Hepatocyte (in vitro differentiated cells): ENCODE results near the gene IL1RAPL2. TPM values are rescaled to one million over a fixed set of nuclear protein-coding genes. Genes with fewer than 3 reads are reported as not detected.
"Not testable (repeated sequence)": the region's sequence is repeated elsewhere in the genome, so short reads cannot be mapped to it uniquely, and the experiment has no call there.

Experiments used
- DNase-seq: peaks from one replicate; pipeline ENCODE4 v3.0.0-alpha.2; 2016; ENCODE audit warnings: low spot score
- H2AFZ ChIP-seq: fragments of 200-600 bp; sonication (generic); 2 replicates; pipeline ENCODE4 v1.6.0; 2016; ENCODE audit warnings: antibody characterized with exemption, mild to moderate bottlenecking
- H3K27ac ChIP-seq: fragments of 200-600 bp; sonication (generic); 2 replicates; pipeline ENCODE4 v1.5.1; 2016; ENCODE audit warnings: mild to moderate bottlenecking
- H3K27me3 ChIP-seq: fragments of 200-600 bp; sonication (generic); 2 replicates; pipeline ENCODE4 v1.6.1; 2016
- H3K36me3 ChIP-seq: fragments of 200-600 bp; sonication (generic); replicated peaks from 2 replicates; pipeline ENCODE4 v1.5.1; 2016; ENCODE audit warnings: low read depth; ENCODE audit not compliant: insufficient read depth
- H3K4me1 ChIP-seq: fragments of 200-600 bp; sonication (generic); 2 replicates; pipeline ENCODE4 v1.5.1; 2016; ENCODE audit warnings: mild to moderate bottlenecking, moderate library complexity; ENCODE audit not compliant: insufficient read depth
- H3K4me2 ChIP-seq: fragments of 200-600 bp; sonication (generic); 2 replicates; pipeline ENCODE4 v1.6.0; 2016
- H3K4me3 ChIP-seq: fragments of 200-600 bp; sonication (generic); 2 replicates; pipeline ENCODE4 v1.5.1; 2016; ENCODE audit warnings: mild to moderate bottlenecking
- H3K79me2 ChIP-seq: fragments of 200-600 bp; sonication (generic); 2 replicates; pipeline ENCODE4 v1.6.0; 2017; ENCODE audit warnings: mild to moderate bottlenecking
- H3K9me2 ChIP-seq: fragments of 200-600 bp; sonication (generic); replicated peaks from 2 replicates; pipeline ENCODE4 v1.6.0; 2017; ENCODE audit warnings: mild to moderate bottlenecking; ENCODE audit not compliant: insufficient read depth
- H3K9me3 ChIP-seq: fragments of 200-600 bp; sonication (generic); 2 replicates; pipeline ENCODE4 v1.5.1; 2016; ENCODE audit warnings: low read depth, mild to moderate bottlenecking
- H4K20me1 ChIP-seq: fragments of 200-600 bp; sonication (generic); 2 replicates; pipeline ENCODE4 v1.6.0; 2016; ENCODE audit warnings: mild to moderate bottlenecking; ENCODE audit not compliant: insufficient read depth, poor library complexity, severe bottlenecking
- EZH2 ChIP-seq: fragments of 200-600 bp; sonication (generic); IDR thresholded peaks from 2 replicates; pipeline ENCODE4 v1.6.1; 2016; ENCODE audit warnings: antibody characterized with exemption, mild to moderate bottlenecking, borderline replicate concordance
- EZH2phosphoT487 ChIP-seq: fragments of 200-600 bp; sonication (generic); IDR thresholded peaks from one replicate; pipeline ENCODE4 v1.6.1; 2018; ENCODE audit warnings: antibody characterized with exemption, mild to moderate bottlenecking, low read depth, moderate library complexity; ENCODE audit not compliant: unreplicated experiment, severe bottlenecking
- WGBS: methylation state at CpG from one replicate; pipeline ENCODE4 v1.1.6; 2016; ENCODE audit warnings: low lambda C conversion rate; ENCODE audit errors: missing lambda C conversion rate; 5-methylcytosine and 5-hydroxymethylcytosine counted together
- polyA plus RNA-seq: library from polyadenylated mRNA; unstranded; fragments of >200 nt; fragmentation: Nextera tagmentation; extraction: Ambion mirVana; gene quantifications from 2 replicates; pipeline ENCODE4 v1.2.1, GENCODE V29; 2016
- total RNA-seq: library from RNA; depleted of rRNA; stranded (reverse); fragments of >200 nt; gene quantifications from 2 replicates; pipeline ENCODE4 v1.2.3, GENCODE V29; 2014
- TF ChIP-seq, protein P1 (sequence below): fragments of 200-600 bp; sonication (generic); IDR thresholded peaks from 2 replicates; pipeline ENCODE4 v1.5.1; 2016; ENCODE audit warnings: antibody characterized with exemption, mild to moderate bottlenecking; ENCODE audit not compliant: poor library complexity

Gene IL1RAPL2
- total and polyA plus RNA-seq, 2 experiments from 2014 or later = 0.40 TPM; not detected in 1

GRCh38 chrX:104864296-104864695 lies 298.3 kb downstream of the IL1RAPL2 start:
- Histone ChIP-seq H3K27me3 (no peaks in the 10 kb centered on the region), H3K36me3 (no peaks in the 10 kb centered on the region), H3K9me3 (no peaks in the 10 kb centered on the region), H3K9me2 (no peaks in the 10 kb centered on the region), H3K27ac (no peak overlapping the region), H3K4me2 (no peak overlapping the region), H4K20me1 (no peaks in the 10 kb centered on the region), H2AFZ (no peak overlapping the region), H3K4me1 (no peaks in the 10 kb centered on the region), H3K79me2 (no peaks in the 10 kb centered on the region), H3K4me3 (no peak overlapping the region)
- no peak for TF ChIP-seq EZH2
- TF ChIP-seq, protein P1, sequence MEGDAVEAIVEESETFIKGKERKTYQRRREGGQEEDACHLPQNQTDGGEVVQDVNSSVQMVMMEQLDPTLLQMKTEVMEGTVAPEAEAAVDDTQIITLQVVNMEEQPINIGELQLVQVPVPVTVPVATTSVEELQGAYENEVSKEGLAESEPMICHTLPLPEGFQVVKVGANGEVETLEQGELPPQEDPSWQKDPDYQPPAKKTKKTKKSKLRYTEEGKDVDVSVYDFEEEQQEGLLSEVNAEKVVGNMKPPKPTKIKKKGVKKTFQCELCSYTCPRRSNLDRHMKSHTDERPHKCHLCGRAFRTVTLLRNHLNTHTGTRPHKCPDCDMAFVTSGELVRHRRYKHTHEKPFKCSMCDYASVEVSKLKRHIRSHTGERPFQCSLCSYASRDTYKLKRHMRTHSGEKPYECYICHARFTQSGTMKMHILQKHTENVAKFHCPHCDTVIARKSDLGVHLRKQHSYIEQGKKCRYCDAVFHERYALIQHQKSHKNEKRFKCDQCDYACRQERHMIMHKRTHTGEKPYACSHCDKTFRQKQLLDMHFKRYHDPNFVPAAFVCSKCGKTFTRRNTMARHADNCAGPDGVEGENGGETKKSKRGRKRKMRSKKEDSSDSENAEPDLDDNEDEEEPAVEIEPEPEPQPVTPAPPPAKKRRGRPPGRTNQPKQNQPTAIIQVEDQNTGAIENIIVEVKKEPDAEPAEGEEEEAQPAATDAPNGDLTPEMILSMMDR = no peak
- no peak for TF ChIP-seq EZH2phosphoT487
- 65% methylated on average over 4 of the region's 4 CpGs for WGBS
- no peak for DNase-seq

GRCh38 chrX:104877504-104877903 lies 311.5 kb downstream of the IL1RAPL2 start:
- H3K27me3 ChIP-seq = no peaks in the 10 kb centered on the region
- TF ChIP-seq EZH2 (no peak), EZH2phosphoT487 (no peak)
- TF ChIP-seq, protein P1 = no peak
- WGBS = 73% methylated on average over 1 of the region's 1 CpG
- no peaks in the 10 kb centered on the region for H3K36me3 ChIP-seq
- H3K27ac ChIP-seq = no peak overlapping the region
- no peaks in the 10 kb centered on the region for H3K4me1 ChIP-seq
- no peaks in the 10 kb centered on the region for H4K20me1 ChIP-seq
- DNase-seq = no peak
- H3K4me3 ChIP-seq = no peak overlapping the region
- no peaks in the 10 kb centered on the region for H3K9me2 ChIP-seq
- H3K4me2 ChIP-seq = no peak overlapping the region
- no peaks in the 10 kb centered on the region for H3K9me3 ChIP-seq
- no peaks in the 10 kb centered on the region for H3K79me2 ChIP-seq
- no peak overlapping the region for H2AFZ ChIP-seq

- H3K27me3 ChIP-seq = no peaks in the 10 kb centered on the region
- no peak overlapping the region for H3K4me2 ChIP-seq
- no peak overlapping the region for H3K27ac ChIP-seq
- no peaks in the 10 kb centered on the region for H3K36me3 ChIP-seq
- TF ChIP-seq, protein P1 = no peak
- TF ChIP-seq EZH2 (no peak), EZH2phosphoT487 (no peak)
- H3K9me3 ChIP-seq = no peaks in the 10 kb centered on the region
- H4K20me1 ChIP-seq = no peaks in the 10 kb centered on the region
- no peak overlapping the region for H2AFZ ChIP-seq
- WGBS = 66% methylated on average over 4 of the region's 4 CpGs
- H3K4me1 ChIP-seq = no peaks in the 10 kb centered on the region
- no peak overlapping the region for H3K4me3 ChIP-seq
- H3K79me2 ChIP-seq = no peaks in the 10 kb centered on the region
- DNase-seq = no peak
- no peaks in the 10 kb centered on the region for H3K9me2 ChIP-seq
Observed at GRCh38 chrX:104902070-104902469, 336.1 kb downstream of the IL1RAPL2 start.

DNA sequence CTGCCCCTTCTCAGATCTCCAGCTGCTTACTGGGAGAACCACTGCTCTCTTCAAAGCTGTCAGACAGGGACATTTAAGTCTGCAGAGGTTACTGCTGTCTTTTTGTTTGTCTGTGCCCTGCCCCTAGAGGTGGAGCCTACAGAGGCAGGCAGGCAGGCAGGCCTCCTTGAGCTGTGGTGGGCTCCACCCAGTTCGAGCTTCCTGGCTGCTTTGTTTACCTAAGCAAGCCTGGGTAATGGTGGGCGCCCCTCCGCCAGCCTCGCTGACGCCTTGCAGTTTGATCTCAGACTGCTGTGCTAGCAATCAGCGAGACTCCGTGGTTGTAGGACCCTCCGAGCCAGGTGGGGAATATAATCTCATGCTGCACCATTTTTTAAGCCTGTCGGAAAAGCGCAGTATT lies 343.7 kb downstream of the IL1RAPL2 start:
- H3K4me1 ChIP-seq, H3K9me3 ChIP-seq, H3K9me2 ChIP-seq, H4K20me1 ChIP-seq, DNase-seq, H3K79me2 ChIP-seq, H3K27ac ChIP-seq, H3K36me3 ChIP-seq, H3K27me3 ChIP-seq, H3K4me3 ChIP-seq: not testable (repeated sequence)
- Histone ChIP-seq H2AFZ (peak overlapping the region; percentile 74), H3K4me2 (peak overlapping the region; percentile 69)
- whole genome bisulfite sequencing = 33% methylated on average over 10 of the region's 10 CpGs
